Measurements from ENCODE around the gene APC2. TPM values are rescaled to one million over a fixed set of nuclear protein-coding genes. Genes with fewer than 3 reads are reported as not detected.
"Not testable (repeated sequence)": the region's sequence is repeated elsewhere in the genome, so short reads cannot be mapped to it uniquely, and the experiment has no call there.

APC2 gene
- total RNA-seq, 1 donor from 2014 or later, result 1.3 TPM

- peaks cover 11% of the 10 kb centered on the region for H3K4me1 Mint-ChIP-seq
- peaks cover 27% of the 10 kb centered on the region for H3F3A ChIP-seq (ENCODE audit: low read depth)
- no peak overlapping the region for H3K9ac ChIP-seq
- no peak overlapping the region for H3K4me3 ChIP-seq
- no peak overlapping the region for H3K27ac ChIP-seq
- TF ChIP-seq CTCF (IDR thresholded peaks at IDR 0.05) (no peak), EZH2phosphoT487 (IDR thresholded peaks at IDR 0.05) (no peak), EZH2 (IDR thresholded peaks at IDR 0.05) (no peak)
- peaks cover 31% of the 10 kb centered on the region for H3K4me1 ChIP-seq
- peaks cover 16% of the 10 kb centered on the region for H3K27me3 Mint-ChIP-seq (ENCODE audit: insufficient read depth, low read depth)
- peaks cover 29% of the 10 kb centered on the region for H3K79me2 ChIP-seq (ENCODE audit: low read depth)
- DNase-seq (ENCODE audit: low spot score), result no peak
- H3K36me3 ChIP-seq, result no peaks in the 10 kb centered on the region
- H2AFZ ChIP-seq (replicated peaks), result no peak overlapping the region
- H3K36me3 Mint-ChIP-seq, result peaks cover 2% of the 10 kb centered on the region
- no peaks in the 10 kb centered on the region for H3K9me3 ChIP-seq (ENCODE audit: low read depth)
- peaks cover 44% of the 10 kb centered on the region for H3K27me3 ChIP-seq
- no peaks in the 10 kb centered on the region for H3K9me3 Mint-ChIP-seq
- no peak overlapping the region for H3K27ac Mint-ChIP-seq
- H3K4me2 ChIP-seq, result no peak overlapping the region
- H3K4me3 Mint-ChIP-seq, result peak overlapping the region; percentile 30
- H4K20me1 ChIP-seq (ENCODE audit: low read depth), result peaks cover 90% of the 10 kb centered on the region
These were observed 24.9 kb downstream of the APC2 start for GRCh38 chr19:1474765-1475351.

- no peak overlapping the region for H3K4me3 ChIP-seq
- H3F3A ChIP-seq (ENCODE audit: low read depth), result peaks cover 22% of the 10 kb centered on the region
- peaks cover 34% of the 10 kb centered on the region for H3K27me3 ChIP-seq
- H3K4me2 ChIP-seq, result no peak overlapping the region
- peaks cover 22% of the 10 kb centered on the region for H3K4me1 ChIP-seq
- Mint-ChIP-seq H3K4me3 (no peak overlapping the region), H3K36me3 (peaks cover 2% of the 10 kb centered on the region), H3K27me3 (ENCODE audit: insufficient read depth, low read depth) (peaks cover 12% of the 10 kb centered on the region), H3K4me1 (peaks cover 11% of the 10 kb centered on the region), H3K27ac (no peak overlapping the region), H3K9me3 (no peaks in the 10 kb centered on the region)
- H3K36me3 ChIP-seq, result no peaks in the 10 kb centered on the region
- H3K27ac ChIP-seq, result no peak overlapping the region
- H3K9me3 ChIP-seq (ENCODE audit: low read depth), result no peaks in the 10 kb centered on the region
- DNase-seq (ENCODE audit: low spot score), result no peak
- TF ChIP-seq EZH2 (IDR thresholded peaks at IDR 0.05) (no peak), CTCF (IDR thresholded peaks at IDR 0.05) (no peak), EZH2phosphoT487 (IDR thresholded peaks at IDR 0.05) (no peak)
- peaks cover 80% of the 10 kb centered on the region for H4K20me1 ChIP-seq (ENCODE audit: low read depth)
- no peak overlapping the region for H3K9ac ChIP-seq
- peaks cover 29% of the 10 kb centered on the region for H3K79me2 ChIP-seq (ENCODE audit: low read depth)
- no peak overlapping the region for H2AFZ ChIP-seq (replicated peaks)
These were observed 26.0 kb downstream of the APC2 start for GRCh38 chr19:1475751-1476437.

GRCh38 chr19:1477056-1477455 is 27.1 kb downstream of the APC2 start:
- H3K9me3 ChIP-seq (ENCODE audit: low read depth); H3K27me3 Mint-ChIP-seq (ENCODE audit: insufficient read depth, low read depth); H3K36me3 Mint-ChIP-seq; H3K4me1 Mint-ChIP-seq; DNase-seq (ENCODE audit: low spot score); H3K4me3 ChIP-seq; H3K27ac ChIP-seq; H3K27ac Mint-ChIP-seq; H3K4me2 ChIP-seq; H3K9ac ChIP-seq; H2AFZ ChIP-seq (replicated peaks); H3K9me3 Mint-ChIP-seq; H3K36me3 ChIP-seq: not testable (repeated sequence)
- Histone ChIP-seq H4K20me1 (ENCODE audit: low read depth) (peaks cover 68% of the 10 kb centered on the region), H3K27me3 (peaks cover 22% of the 10 kb centered on the region), H3K4me1 (peaks cover 10% of the 10 kb centered on the region), H3F3A (ENCODE audit: low read depth) (peaks cover 13% of the 10 kb centered on the region), H3K79me2 (ENCODE audit: low read depth) (peaks cover 29% of the 10 kb centered on the region)
- peak overlapping the region; percentile 75 for H3K4me3 Mint-ChIP-seq
